Measurements from ENCODE around the gene KDF1.

- TF ChIP-seq, protein P1, sequence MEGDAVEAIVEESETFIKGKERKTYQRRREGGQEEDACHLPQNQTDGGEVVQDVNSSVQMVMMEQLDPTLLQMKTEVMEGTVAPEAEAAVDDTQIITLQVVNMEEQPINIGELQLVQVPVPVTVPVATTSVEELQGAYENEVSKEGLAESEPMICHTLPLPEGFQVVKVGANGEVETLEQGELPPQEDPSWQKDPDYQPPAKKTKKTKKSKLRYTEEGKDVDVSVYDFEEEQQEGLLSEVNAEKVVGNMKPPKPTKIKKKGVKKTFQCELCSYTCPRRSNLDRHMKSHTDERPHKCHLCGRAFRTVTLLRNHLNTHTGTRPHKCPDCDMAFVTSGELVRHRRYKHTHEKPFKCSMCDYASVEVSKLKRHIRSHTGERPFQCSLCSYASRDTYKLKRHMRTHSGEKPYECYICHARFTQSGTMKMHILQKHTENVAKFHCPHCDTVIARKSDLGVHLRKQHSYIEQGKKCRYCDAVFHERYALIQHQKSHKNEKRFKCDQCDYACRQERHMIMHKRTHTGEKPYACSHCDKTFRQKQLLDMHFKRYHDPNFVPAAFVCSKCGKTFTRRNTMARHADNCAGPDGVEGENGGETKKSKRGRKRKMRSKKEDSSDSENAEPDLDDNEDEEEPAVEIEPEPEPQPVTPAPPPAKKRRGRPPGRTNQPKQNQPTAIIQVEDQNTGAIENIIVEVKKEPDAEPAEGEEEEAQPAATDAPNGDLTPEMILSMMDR (conservative IDR thresholded peaks at IDR 0.05) = no peak
- TF ChIP-seq ZFX (IDR thresholded peaks at IDR 0.05) = no peak
These were observed 47.8 kb upstream of the KDF1 start for GRCh38 chr1:27007909-27008582.
